Prostate gland (tissue), 2 donors: Measurements from ENCODE around the gene PRR9. TPM values are rescaled to one million over a fixed set of nuclear protein-coding genes. Genes with fewer than 3 reads are reported as not detected.

ENCODE experiments used
- DNase-seq: peaks from one replicate; pipeline ENCODE4 v3.0.0-alpha.2; 2019; ENCODE audit warnings: low spot score
- H3K27ac ChIP-seq, 2 donors: fragments of 200-600 bp; sonication (generic); 2 replicates each; pipeline ENCODE4 v1.5.1; 2017 to 2019
- H3K27me3 ChIP-seq: fragments of 200-600 bp; sonication (generic); replicated peaks from 2 replicates; pipeline ENCODE4 v1.5.1; 2019; ENCODE audit not compliant: insufficient read depth
- H3K36me3 ChIP-seq, 2 donors: fragments of 200-600 bp; sonication (generic); 1 replicate in 1 of 2; 2 replicates in 1 of 2; pipeline versions ENCODE4 v1.5.1 to v1.8.1; 2017 to 2019
- H3K4me1 ChIP-seq: fragments of 200-600 bp; sonication (generic); replicated peaks from 2 replicates; pipeline ENCODE4 v1.5.1; 2019
- H3K4me3 ChIP-seq, 2 donors: fragments of 200-600 bp; sonication (generic); 2 replicates each; pipeline ENCODE4 v1.5.1; 2017 to 2019
- H3K9me3 ChIP-seq: fragments of 200-600 bp; sonication (generic); 2 replicates; pipeline ENCODE4 v1.5.1; 2017
- POLR2A ChIP-seq: fragments of 450-650 bp; IDR thresholded peaks from one replicate; pipeline ENCODE4 v1.6.1; 2016; ENCODE audit warnings: antibody characterized with exemption, mild to moderate bottlenecking
- POLR2AphosphoS5 ChIP-seq: sonication (generic); formaldehyde crosslinking; IDR thresholded peaks from one replicate; pipeline ENCODE4 v1.6.1; 2017; ENCODE audit warnings: antibody characterized with exemption
- WGBS: methylation state at CpG from one replicate; pipeline ENCODE4 v1.1.5; 2018; 5-methylcytosine and 5-hydroxymethylcytosine counted together
- intact Hi-C: fragments of 100-400 bp; cut with DNase I; formaldehyde crosslinking; loops from one replicate; pipeline ENCODE4 v1.14.2; 2022
- total RNA-seq, 2 donors: library from RNA; depleted of rRNA; stranded (reverse); fragments of >200 nt; gene quantifications; one replicate each; pipeline ENCODE4 v1.1.0, GENCODE V29; 2016
- TF ChIP-seq, protein P1 (sequence below), 4 experiments: fragments of 200-600 bp in 2 of 4; fragments of 450-650 bp in 2 of 4; sonication (generic) in 2 of 4; IDR thresholded peaks; 1 replicate in 3 of 4; 2 replicates in 1 of 4; pipeline ENCODE4 v1.5.1; 2016 to 2019; ENCODE audit warnings: antibody characterized with exemption in 4 of 4, mild to moderate bottlenecking in 2 of 4, moderate library complexity in 2 of 4

Gene PRR9
- total RNA-seq, 2 donors from 2014 or later: not detected

- Histone ChIP-seq H3K27ac (no peak overlapping the region), H3K4me3 (no peak overlapping the region), H3K9me3 (no peaks in the 10 kb centered on the region), H3K4me1 (no peaks in the 10 kb centered on the region), H3K36me3 (no peaks in the 10 kb centered on the region), H3K27me3 (no peaks in the 10 kb centered on the region)
- intact Hi-C loops: no loop called here
- 91% methylated on average over 1 of the region's 1 CpG for WGBS
- TF ChIP-seq, protein P1, sequence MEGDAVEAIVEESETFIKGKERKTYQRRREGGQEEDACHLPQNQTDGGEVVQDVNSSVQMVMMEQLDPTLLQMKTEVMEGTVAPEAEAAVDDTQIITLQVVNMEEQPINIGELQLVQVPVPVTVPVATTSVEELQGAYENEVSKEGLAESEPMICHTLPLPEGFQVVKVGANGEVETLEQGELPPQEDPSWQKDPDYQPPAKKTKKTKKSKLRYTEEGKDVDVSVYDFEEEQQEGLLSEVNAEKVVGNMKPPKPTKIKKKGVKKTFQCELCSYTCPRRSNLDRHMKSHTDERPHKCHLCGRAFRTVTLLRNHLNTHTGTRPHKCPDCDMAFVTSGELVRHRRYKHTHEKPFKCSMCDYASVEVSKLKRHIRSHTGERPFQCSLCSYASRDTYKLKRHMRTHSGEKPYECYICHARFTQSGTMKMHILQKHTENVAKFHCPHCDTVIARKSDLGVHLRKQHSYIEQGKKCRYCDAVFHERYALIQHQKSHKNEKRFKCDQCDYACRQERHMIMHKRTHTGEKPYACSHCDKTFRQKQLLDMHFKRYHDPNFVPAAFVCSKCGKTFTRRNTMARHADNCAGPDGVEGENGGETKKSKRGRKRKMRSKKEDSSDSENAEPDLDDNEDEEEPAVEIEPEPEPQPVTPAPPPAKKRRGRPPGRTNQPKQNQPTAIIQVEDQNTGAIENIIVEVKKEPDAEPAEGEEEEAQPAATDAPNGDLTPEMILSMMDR (IDR thresholded peaks at IDR 0.05): no peak
- TF ChIP-seq POLR2AphosphoS5: no peak
- TF ChIP-seq POLR2A: no peak
- no peak for DNase-seq
Measured at GRCh38 chr1:153242160-153242559, 24.8 kb downstream of the PRR9 start.

DNA sequence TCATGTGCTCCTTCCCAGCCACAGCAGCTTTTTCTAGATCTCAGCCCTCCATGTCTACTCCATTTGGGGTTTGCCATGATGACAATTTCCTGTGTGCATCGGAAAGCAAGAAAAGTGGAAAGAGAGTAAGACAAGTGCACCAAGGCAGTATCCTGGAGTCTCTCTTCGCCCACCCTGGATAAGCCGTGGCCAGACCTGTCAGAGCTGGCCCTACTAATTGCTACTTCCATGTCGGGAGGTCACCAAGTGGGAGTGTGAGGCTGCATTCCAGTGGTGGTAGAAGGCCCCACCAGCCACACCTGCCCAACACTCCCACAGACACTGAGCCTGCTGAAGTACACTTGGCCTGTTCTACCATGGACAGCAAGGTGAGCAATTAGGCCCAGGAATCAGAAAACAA lies 28.1 kb downstream of the PRR9 start:
- WGBS: 82% methylated on average over 4 of the region's 4 CpGs
- no peaks in the 10 kb centered on the region for H3K4me1 ChIP-seq
- H3K4me3 ChIP-seq: no peak overlapping the region
- intact Hi-C loops: no loop called here
- DNase-seq: no peak
- TF ChIP-seq POLR2A (no peak), POLR2AphosphoS5 (no peak)
- TF ChIP-seq, protein P1 (IDR thresholded peaks at IDR 0.05): no peak
- H3K27ac ChIP-seq: no peak overlapping the region
- H3K36me3 ChIP-seq: no peaks in the 10 kb centered on the region
- H3K27me3 ChIP-seq: no peaks in the 10 kb centered on the region
- H3K9me3 ChIP-seq: no peaks in the 10 kb centered on the region

DNA sequence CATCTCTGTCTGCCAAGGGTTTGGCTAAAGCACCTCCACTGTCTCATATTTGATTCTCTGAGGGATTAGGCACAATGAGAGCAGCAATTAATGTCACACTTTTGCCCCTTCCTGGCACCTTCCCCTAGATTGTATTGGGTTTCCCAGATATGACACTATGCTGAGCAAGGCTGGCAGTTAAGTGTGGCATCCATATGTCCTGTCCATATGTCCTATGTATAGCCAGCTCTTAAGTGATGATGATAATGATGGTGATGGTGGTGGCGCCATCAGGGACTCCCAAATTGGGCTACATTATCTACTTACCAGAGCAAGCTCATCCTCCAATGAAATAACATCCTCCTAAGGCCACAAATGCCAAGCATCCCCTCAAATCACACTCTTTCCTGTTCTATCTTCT lies 28.6 kb downstream of the PRR9 start:
- H3K36me3 ChIP-seq: no peaks in the 10 kb centered on the region
- H3K27ac ChIP-seq: no peak overlapping the region
- DNase-seq: no peak
- H3K4me1 ChIP-seq: no peaks in the 10 kb centered on the region
- H3K27me3 ChIP-seq: no peaks in the 10 kb centered on the region
- intact Hi-C loops: no loop called here
- WGBS: 86% methylated on average over 1 of the region's 1 CpG
- H3K4me3 ChIP-seq: no peak overlapping the region
- no peak for TF ChIP-seq POLR2A
- no peak for TF ChIP-seq POLR2AphosphoS5
- TF ChIP-seq, protein P1 (IDR thresholded peaks at IDR 0.05): no peak
- H3K9me3 ChIP-seq: no peaks in the 10 kb centered on the region

- no peak overlapping the region for H3K4me3 ChIP-seq
- intact Hi-C loops: no loop called here
- H3K27me3 ChIP-seq: no peaks in the 10 kb centered on the region
- DNase-seq: no peak
- 78% methylated on average over 2 of the region's 2 CpGs for WGBS
- no peaks in the 10 kb centered on the region for H3K4me1 ChIP-seq
- H3K36me3 ChIP-seq: no peaks in the 10 kb centered on the region
- TF ChIP-seq POLR2AphosphoS5 (no peak), POLR2A (no peak)
- TF ChIP-seq, protein P1 (IDR thresholded peaks at IDR 0.05): no peak
- H3K27ac ChIP-seq: no peak overlapping the region
- no peaks in the 10 kb centered on the region for H3K9me3 ChIP-seq
Measured at GRCh38 chr1:153246825-153247224, 29.4 kb downstream of the PRR9 start.

DNA sequence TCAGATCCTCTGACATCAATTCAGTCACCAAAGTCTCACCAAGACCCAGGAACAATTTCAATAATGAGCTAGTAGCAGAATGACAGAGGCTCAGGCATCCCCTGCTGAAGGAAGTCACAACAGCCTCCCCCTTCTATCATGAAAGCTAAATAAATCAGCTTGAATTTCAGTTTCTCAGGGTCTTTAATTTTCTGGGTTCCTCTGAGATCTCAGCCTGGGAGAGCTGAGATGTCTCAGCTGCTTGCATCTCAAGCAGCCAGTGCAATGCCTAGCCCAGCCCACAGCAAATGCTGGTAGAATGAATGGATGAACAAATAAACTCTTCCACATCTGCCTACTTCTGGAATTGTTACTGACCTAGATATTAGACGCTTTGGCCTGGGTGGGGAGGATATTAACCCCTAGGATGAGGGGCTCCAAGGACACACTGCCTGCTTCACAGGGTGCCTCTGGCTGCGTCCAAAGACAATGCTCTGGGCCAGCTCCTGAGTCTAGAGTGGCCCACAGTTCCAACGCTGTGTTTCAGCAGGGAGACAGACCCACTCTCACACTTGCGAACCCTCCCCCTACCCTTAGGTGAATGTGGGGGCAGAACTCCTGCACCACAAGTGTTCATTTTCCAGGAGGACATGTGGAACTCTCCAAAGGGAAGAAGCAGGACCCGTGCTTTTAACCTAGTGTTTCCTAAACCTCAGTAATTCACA lies 30.9 kb downstream of the PRR9 start:
- Histone ChIP-seq H3K27me3 (no peaks in the 10 kb centered on the region), H3K4me1 (no peaks in the 10 kb centered on the region), H3K27ac (no peak overlapping the region), H3K4me3 (no peak overlapping the region), H3K36me3 (no peaks in the 10 kb centered on the region), H3K9me3 (no peaks in the 10 kb centered on the region)
- 60% methylated on average over 5 of the region's 5 CpGs for whole genome bisulfite sequencing
- DNase-seq: no peak
- TF ChIP-seq, protein P1 (IDR thresholded peaks at IDR 0.05): no peak
- TF ChIP-seq POLR2A: no peak
- no peak for TF ChIP-seq POLR2AphosphoS5
- intact Hi-C loops: no loop called here
